Measurements from ENCODE around the gene RERE. TPM values are rescaled to one million over a fixed set of nuclear protein-coding genes. Genes with fewer than 3 reads are reported as not detected.

The RERE gene
- total and polyA plus RNA-seq, 2 experiments from 2014 or later = 39.8 to 62.8 TPM

DNA sequence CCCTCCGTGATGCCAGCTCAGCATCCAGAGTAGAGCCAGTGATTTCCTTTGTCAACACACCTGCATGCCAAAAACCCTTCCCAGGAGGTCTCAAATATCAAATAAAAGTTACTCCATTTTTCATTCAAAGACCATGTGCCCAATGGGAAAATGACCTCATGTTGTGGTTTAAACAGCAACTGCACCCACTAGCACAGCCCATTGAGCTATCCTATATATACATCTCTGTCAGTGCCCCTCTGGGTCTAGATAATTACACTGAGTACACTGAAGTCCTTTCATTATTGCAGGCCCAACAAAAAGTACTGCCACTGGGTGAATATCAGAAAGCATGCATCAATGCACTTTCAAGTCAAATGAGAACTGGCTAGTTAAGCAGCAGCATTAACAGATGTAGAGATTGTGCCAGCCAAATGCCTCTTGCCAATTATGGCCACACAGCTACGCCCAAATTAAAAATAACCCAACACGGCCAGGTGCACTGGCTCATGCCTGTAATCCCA lies 381.8 kb downstream of the RERE start:
- WGBS (ENCODE audit: low lambda C conversion rate, missing lambda C conversion rate) = 99% methylated on average over 3 of the region's 3 CpGs
- no peak for TF ChIP-seq EZH2 (IDR thresholded peaks at IDR 0.05; ENCODE audit: borderline replicate concordance)
- TF ChIP-seq, protein P1, sequence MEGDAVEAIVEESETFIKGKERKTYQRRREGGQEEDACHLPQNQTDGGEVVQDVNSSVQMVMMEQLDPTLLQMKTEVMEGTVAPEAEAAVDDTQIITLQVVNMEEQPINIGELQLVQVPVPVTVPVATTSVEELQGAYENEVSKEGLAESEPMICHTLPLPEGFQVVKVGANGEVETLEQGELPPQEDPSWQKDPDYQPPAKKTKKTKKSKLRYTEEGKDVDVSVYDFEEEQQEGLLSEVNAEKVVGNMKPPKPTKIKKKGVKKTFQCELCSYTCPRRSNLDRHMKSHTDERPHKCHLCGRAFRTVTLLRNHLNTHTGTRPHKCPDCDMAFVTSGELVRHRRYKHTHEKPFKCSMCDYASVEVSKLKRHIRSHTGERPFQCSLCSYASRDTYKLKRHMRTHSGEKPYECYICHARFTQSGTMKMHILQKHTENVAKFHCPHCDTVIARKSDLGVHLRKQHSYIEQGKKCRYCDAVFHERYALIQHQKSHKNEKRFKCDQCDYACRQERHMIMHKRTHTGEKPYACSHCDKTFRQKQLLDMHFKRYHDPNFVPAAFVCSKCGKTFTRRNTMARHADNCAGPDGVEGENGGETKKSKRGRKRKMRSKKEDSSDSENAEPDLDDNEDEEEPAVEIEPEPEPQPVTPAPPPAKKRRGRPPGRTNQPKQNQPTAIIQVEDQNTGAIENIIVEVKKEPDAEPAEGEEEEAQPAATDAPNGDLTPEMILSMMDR (IDR thresholded peaks at IDR 0.05; ENCODE audit: poor library complexity) = no peak
- no peak for TF ChIP-seq EZH2phosphoT487 (IDR thresholded peaks at IDR 0.05; ENCODE audit: low read depth, severe bottlenecking, unreplicated experiment)
- H3K27ac ChIP-seq = no peak overlapping the region

DNA sequence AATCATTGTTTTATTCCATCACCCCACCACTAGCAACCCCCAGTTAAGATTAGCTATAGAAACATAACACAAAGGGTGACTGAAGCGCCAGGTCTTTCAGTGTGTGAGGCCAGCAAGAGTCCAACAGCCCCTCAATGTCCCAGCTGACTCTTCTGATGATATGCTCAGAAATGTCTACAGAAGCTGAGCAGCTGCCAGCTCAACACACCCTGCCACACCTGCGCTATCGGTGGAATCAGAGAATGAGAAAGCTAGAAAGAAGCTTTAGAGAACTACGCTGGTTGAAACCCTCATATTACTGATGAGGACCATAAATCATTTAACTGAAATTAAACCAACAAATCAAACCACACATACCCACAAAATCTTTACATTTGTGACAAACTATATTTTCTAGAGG lies 383.3 kb downstream of the RERE start:
- Histone ChIP-seq H3K4me3 (no peak overlapping the region), H3K79me2 (peaks cover 83% of the 10 kb centered on the region), H3K27me3 (no peaks in the 10 kb centered on the region), H2AFZ (no peak overlapping the region), H3K4me2 (no peak overlapping the region), H3K9me2 (replicated peaks; ENCODE audit: insufficient read depth) (no peaks in the 10 kb centered on the region), H3K9me3 (ENCODE audit: low read depth) (no peaks in the 10 kb centered on the region), H3K36me3 (replicated peaks; ENCODE audit: insufficient read depth, low read depth) (no peaks in the 10 kb centered on the region), H3K4me1 (ENCODE audit: insufficient read depth) (peaks cover 8% of the 10 kb centered on the region), H3K27ac (no peak overlapping the region), H4K20me1 (ENCODE audit: insufficient read depth, poor library complexity, severe bottlenecking) (peaks cover 7% of the 10 kb centered on the region)
- TF ChIP-seq, protein P1 (IDR thresholded peaks at IDR 0.05; ENCODE audit: poor library complexity) = no peak
- DNase-seq (ENCODE audit: low spot score) = no peak
- WGBS (ENCODE audit: low lambda C conversion rate, missing lambda C conversion rate) = 96% methylated on average over 4 of the region's 4 CpGs

More for the DNA sequence above, 381.8 kb downstream of the RERE start:
- no peaks in the 10 kb centered on the region for H3K9me2 ChIP-seq (replicated peaks; ENCODE audit: insufficient read depth)
- no peak overlapping the region for H3K4me2 ChIP-seq
- no peak overlapping the region for H2AFZ ChIP-seq
- peaks cover 70% of the 10 kb centered on the region for H3K79me2 ChIP-seq
- no peaks in the 10 kb centered on the region for H3K36me3 ChIP-seq (replicated peaks; ENCODE audit: insufficient read depth, low read depth)
- H3K4me1 ChIP-seq (ENCODE audit: insufficient read depth) = peaks cover 15% of the 10 kb centered on the region
- H4K20me1 ChIP-seq (ENCODE audit: insufficient read depth, poor library complexity, severe bottlenecking) = peaks cover 7% of the 10 kb centered on the region
- DNase-seq (ENCODE audit: low spot score) = no peak
- no peak overlapping the region for H3K4me3 ChIP-seq
- no peaks in the 10 kb centered on the region for H3K27me3 ChIP-seq
- H3K9me3 ChIP-seq (ENCODE audit: low read depth) = no peaks in the 10 kb centered on the region

DNA sequence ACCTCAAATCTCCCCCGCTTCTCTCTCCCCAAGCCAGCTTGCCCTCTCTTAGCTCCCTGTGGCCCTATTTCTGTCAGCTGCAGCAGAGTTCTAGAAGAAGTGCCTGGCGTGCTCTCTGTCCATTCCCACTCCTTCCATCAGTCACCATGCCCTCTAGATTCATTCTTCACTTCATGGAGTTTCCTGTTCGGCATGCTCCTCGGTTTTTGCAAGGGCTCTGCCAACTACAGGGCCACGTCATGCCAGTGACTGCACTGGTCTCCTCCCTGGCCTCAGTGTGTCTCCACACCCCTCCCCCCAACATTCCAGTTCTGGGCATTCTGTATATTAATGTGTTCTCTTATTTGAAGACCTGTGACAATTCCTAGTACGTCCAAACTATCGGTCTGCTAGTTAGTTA lies 385.7 kb downstream of the RERE start:
- no peak overlapping the region for H3K4me3 ChIP-seq

More for the DNA sequence above, 385.7 kb downstream of the RERE start:
- TF ChIP-seq, protein P1 (IDR thresholded peaks at IDR 0.05; ENCODE audit: poor library complexity) = no peak
- TF ChIP-seq EZH2phosphoT487 (IDR thresholded peaks at IDR 0.05; ENCODE audit: low read depth, severe bottlenecking, unreplicated experiment) = no peak
- TF ChIP-seq EZH2 (IDR thresholded peaks at IDR 0.05; ENCODE audit: borderline replicate concordance) = no peak
- Histone ChIP-seq H3K4me1 (ENCODE audit: insufficient read depth) (no peaks in the 10 kb centered on the region), H3K79me2 (peaks cover 92% of the 10 kb centered on the region), H3K4me2 (no peak overlapping the region), H3K27ac (no peak overlapping the region), H3K9me3 (ENCODE audit: low read depth) (no peaks in the 10 kb centered on the region), H3K27me3 (no peaks in the 10 kb centered on the region), H3K9me2 (replicated peaks; ENCODE audit: insufficient read depth) (no peaks in the 10 kb centered on the region), H4K20me1 (ENCODE audit: insufficient read depth, poor library complexity, severe bottlenecking) (peaks cover 7% of the 10 kb centered on the region), H3K36me3 (replicated peaks; ENCODE audit: insufficient read depth, low read depth) (no peaks in the 10 kb centered on the region), H2AFZ (no peak overlapping the region)
- WGBS (ENCODE audit: low lambda C conversion rate, missing lambda C conversion rate) = 96% methylated on average over 7 of the region's 7 CpGs
- no peak for DNase-seq (ENCODE audit: low spot score)

All from hepatocyte (in vitro differentiated cells).